B cell (primary cell): ENCODE measurements around the gene CIZ1.

ENCODE experiments used
- EZH2 ChIP-seq: IDR thresholded peaks from 2 replicates; pipeline ENCODE4 v1.6.1; 2012; ENCODE audit warnings: borderline replicate concordance, low read depth, mild to moderate bottlenecking, moderate library complexity, low read length; ENCODE audit not compliant: insufficient read depth, poor library complexity, severe bottlenecking
- TF ChIP-seq, protein P1 (sequence below): fragments of 200-600 bp; IDR thresholded peaks from one replicate; pipeline ENCODE4 v1.8.0; 2022; ENCODE audit warnings: antibody characterized with exemption, mild to moderate bottlenecking

DNA sequence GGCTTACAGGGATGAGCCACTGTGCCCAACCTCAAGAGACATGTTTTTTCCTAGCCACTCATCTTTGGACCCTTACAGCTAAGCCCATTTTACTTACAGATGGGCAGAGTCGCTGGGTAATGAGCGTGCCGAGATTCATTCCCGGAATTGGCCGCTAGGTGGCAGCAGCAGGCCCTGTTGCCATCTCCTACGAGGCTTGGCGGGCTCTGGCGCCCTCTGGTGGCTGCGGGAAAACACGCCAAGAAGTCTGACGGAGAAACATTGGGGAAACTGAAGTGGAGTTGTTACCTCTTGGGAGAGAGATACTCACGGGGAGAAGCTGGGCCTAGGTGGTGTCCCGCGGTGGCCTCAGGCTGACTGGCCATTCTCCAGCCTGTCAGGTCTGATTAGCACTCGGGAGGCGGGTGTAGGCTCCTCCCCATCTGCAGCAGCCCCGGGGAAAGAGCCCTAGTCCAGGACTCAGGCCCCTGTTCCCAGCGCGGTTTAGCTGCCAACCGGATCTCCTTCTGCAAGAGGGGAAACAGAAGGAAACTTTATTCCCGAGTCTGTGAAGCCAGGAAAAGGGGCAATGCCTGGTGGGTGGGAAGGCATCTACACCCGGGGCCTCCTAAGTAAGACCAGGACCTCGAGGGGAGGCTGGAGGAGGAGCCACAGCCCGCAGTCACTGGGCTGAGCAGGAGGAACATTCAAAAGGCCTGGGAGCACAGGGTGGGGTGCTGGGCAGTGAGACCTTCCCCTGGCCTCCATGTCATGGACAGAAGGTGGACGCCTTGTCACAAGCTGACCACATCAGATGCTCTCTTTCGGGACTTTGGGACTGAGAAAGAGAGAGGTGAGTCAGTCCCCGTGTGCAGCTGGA is 73.5 kb downstream of the CIZ1 start:
- TF ChIP-seq, protein P1, sequence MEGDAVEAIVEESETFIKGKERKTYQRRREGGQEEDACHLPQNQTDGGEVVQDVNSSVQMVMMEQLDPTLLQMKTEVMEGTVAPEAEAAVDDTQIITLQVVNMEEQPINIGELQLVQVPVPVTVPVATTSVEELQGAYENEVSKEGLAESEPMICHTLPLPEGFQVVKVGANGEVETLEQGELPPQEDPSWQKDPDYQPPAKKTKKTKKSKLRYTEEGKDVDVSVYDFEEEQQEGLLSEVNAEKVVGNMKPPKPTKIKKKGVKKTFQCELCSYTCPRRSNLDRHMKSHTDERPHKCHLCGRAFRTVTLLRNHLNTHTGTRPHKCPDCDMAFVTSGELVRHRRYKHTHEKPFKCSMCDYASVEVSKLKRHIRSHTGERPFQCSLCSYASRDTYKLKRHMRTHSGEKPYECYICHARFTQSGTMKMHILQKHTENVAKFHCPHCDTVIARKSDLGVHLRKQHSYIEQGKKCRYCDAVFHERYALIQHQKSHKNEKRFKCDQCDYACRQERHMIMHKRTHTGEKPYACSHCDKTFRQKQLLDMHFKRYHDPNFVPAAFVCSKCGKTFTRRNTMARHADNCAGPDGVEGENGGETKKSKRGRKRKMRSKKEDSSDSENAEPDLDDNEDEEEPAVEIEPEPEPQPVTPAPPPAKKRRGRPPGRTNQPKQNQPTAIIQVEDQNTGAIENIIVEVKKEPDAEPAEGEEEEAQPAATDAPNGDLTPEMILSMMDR, result peak; percentile 100
- TF ChIP-seq EZH2, result no peak
